NCI-H1092 treated with DMSO at 0.1 percent for 48 hours (cell line): ENCODE data around the gene ACTN4.

Source experiments
- DNase-seq: peaks from one replicate; lab custom pipeline; 2025; lab: John Stamatoyannopoulos, UW

ACTN4 gene

GRCh38 chr19:38678217-38678890 lies 30.9 kb downstream of the ACTN4 start:
- DNase-seq = no peak

GRCh38 chr19:38678891-38679494 lies 31.5 kb downstream of the ACTN4 start:
- no peak for DNase-seq

- DNase-seq = no peak
Measured at GRCh38 chr19:38679839-38680238, 32.4 kb downstream of the ACTN4 start.

DNA sequence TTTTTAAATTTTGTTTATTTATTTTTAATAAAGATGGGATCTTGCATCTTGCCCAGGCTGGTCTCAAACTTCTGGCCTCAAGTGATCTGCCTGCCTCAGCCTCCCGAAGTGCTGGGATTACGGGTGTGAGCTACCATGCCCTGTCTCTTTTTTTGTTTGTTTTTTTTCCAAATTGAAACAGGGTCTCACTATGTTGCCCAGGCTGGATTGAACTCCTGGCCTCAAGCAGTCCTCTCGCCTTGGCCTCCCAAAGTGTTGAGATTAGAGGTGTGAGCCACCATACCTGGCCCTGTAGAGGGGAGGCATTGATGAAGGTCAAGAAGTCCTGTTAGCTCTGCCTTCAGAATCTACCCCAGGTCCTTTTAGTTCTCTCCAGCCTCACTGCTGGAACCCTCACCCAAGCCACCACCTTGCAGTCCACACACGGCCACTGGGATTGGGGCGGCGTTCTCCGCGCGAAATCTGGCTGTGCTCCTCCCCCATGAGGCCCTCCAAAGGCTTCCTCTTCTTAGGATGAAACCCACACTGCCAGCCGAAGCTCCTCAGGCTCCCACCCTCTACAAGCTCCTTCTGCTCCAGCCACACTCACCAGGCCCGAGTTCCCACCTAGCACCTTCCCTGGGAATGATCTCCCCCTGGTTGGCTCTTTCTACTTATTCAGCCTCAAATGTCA lies 34.9 kb downstream of the ACTN4 start:
- DNase-seq = no peak

- no peak for DNase-seq
Measured at GRCh38 chr19:38682872-38683392, 35.5 kb downstream of the ACTN4 start.

DNA sequence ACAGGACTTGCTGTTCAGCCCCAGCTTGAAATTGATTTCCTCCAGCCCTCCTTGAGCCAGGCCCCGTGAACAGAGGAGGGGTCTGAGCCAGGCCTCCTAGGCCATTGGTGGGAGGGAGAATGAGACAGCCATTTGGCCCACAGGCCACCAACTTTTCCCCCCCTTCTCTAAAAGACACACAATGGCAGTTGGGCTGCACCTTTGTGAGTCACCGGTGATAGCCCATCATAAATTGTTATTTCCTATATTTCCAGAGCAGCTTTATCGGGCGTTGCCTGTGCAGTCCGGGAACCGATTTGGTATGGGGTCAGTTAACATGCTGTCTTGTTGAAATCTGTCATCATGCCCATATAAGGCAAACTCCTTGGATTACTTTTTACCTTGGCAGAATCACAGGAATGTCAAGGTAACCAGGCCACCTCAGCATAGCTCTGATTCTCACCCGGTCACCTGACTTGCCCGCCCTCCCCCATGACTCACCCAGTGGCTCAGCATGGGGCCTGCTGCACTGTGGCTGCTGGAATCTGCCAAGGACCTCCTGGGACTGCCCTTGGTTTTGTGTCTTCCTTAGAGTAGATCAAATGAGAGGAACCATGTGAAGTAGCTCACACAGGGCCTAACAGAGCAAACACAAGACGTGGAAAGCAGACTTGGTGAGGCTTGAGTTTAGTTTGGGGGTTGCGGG lies 36.1 kb downstream of the ACTN4 start:
- no peak for DNase-seq

- no peak for DNase-seq
Measured at GRCh38 chr19:38684078-38684861, 36.8 kb downstream of the ACTN4 start.

GRCh38 chr19:38684862-38685665 lies 37.6 kb downstream of the ACTN4 start:
- DNase-seq = no peak

- no peak for DNase-seq
Measured at GRCh38 chr19:38685666-38686529, 38.4 kb downstream of the ACTN4 start.

- no peak for DNase-seq
Measured at GRCh38 chr19:38686530-38686888, 39.1 kb downstream of the ACTN4 start.

DNA sequence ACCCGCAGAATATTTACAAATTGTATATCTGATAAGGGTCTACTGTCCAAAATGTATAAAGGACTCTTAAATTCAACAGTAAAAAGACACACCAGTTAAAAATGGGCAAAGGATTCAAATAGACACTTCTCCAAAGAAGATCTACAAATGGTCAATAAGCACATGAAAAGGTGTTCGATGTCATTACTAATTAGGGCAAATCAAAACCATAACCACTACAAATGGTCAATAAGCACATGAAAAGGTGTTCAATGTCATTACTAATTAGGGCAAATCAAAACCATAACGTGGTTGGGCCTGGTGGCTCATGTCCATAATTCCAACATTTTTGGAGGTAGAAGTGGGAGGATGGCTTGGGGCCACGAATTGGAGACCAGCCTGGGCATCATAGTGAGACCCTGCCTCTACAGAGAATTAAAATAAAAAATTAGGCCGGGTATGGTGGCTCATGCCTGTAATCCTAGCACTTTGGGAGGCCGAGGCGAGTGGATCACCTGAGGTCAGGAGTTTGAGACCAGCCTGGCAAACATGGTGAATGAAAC lies 40.5 kb downstream of the ACTN4 start:
- DNase-seq = no peak

GRCh38 chr19:38690146-38690545 lies 42.7 kb downstream of the ACTN4 start:
- DNase-seq = no peak

GRCh38 chr19:38690832-38691231 lies 43.4 kb downstream of the ACTN4 start:
- DNase-seq = no peak

GRCh38 chr19:38691938-38692457 lies 44.5 kb downstream of the ACTN4 start:
- DNase-seq = no peak

DNA sequence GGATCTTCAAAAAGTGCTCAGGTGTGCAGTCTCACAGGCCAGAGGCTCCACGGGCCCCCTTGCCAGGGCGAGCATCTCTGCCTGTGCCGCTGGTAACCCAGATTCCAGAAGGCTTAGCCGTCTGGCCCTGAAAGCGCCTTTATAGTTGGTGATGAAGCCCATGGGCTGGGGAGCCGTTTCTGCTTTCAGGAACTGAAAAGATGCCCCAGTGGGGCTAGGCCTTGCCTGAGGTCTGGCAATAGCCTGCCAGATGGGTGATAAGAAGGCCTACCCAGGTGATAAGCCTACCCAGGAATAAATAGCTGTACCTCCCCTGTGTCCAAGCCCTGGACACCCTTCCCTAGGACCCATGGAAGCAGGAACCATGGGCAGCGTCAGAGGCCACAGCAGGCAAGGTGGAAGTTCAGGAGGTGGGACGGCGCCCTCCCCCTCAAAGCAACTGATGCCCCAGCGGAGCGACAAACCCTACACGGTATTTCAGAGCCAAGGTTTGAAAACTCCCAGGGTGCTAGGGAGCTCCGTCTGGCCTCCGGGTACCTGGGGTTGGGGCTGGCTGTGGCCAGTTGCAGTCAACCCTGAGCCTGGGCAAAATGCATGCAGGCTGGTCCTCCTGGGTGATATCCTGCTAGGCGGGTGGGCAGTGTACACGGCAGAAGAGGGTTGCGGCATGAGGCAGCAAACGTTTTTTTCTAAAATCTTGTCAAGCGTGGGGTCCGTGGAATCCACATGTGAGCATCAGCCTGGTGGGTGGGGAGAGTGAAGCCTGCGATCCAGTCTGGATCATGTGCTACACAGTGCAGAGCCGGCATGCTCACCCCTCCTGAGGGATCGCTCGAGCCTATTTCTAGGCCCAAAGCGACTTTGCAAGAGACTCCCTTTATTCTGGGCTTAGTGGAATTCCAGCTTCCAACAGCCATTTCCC lies 45.3 kb downstream of the ACTN4 start:
- DNase-seq = no peak

DNA sequence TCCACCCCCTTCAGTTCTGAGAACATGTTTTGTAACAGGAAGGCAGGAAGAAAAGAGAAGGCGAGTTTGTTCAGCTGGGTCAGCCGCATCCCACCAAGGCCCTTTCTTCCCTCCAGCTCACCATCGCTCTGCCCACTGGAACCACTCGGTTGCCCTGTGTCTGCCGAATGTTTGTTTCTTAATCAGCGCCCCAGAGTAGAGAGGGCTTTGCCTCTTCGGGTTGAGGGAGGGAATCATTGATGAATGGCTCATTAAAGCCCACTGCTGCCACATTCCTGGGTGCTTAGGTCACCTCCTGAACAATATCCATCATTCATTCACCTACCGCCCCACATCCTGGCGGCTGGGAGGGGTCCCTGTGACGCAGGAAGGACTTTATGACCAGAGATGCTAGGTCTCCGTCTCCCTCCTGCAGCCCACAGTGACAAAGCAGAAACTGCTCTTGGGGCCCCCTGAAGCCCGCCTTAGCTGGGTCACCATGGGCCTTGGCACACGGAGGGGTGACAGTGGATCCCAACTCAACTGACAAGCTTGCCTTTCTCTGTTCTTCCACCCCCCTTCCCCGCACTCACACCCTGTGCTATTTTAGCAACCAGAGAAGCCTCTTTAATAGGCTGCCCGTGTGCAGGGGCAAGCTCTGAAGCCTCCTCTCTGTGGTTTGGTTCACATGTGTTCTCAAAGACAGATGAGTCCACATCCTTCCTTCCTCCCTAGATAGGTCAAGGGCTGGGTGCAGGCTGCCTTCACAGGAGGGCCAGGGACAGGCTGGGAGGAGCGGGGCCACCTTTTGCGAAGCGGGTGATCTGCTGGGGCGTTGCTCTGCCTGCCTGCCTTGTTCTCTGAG lies 46.2 kb downstream of the ACTN4 start:
- DNase-seq = no peak

- no peak for DNase-seq
Measured at GRCh38 chr19:38695317-38695683, 47.9 kb downstream of the ACTN4 start.
